Thoracic aorta endothelial cell (primary cell): ENCODE results near the gene ZNF835. TPM values are rescaled to one million over a fixed set of nuclear protein-coding genes. Genes with fewer than 3 reads are reported as not detected.

ENCODE experiments used
- total RNA-seq: library from RNA; depleted of rRNA; stranded (reverse); fragments of >200 nt; gene quantifications from 2 replicates; pipeline ENCODE4 v1.2.3, GENCODE V29; 2012

Gene ZNF835
- 0.14 TPM in 1 of 2 replicates, not detected in the other for total RNA-seq

GRCh38 chr19:56671613-56671994 lies at the start of gene ZNF835:
ZNF835 (minus strand) TSS chr19:56671757; CDS start chr19:56665198, 6,559 bp downstream.

DNA sequence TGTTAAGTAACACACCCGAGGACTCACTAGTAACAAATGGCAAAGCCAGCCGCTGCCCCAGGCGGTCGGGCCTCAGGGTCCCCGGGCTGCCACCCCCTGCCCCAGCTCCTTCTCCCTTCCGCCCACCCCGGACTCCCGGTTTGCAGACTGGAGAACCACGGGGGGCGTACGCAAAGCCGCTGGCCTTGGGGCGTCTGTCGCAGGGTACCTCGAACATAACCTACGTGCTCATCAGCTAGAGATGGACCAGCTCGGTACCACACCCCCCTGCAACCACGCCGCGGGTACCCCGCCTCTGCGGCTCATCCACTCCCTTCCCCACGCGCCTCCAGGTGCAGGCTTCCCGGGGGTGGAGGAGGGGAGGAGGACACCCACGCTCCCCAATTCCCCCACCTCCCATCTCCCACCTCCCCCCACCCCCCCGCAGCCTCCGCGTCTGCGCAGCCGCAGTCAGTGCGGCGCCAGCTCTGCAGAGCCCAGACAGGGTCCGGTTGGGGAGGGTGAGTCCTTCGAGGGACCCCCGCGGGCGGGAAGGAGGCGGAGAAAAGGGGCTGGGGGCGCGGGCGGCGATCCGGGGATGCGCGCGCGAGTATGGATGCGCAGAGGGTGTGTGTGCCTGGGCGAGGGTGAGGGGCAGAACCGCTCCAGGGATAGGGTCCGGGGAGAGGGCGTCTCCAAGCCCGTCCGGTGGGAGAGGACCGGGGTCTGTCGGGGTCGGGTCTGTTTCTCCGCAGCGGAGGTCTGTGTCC lies 28.7 kb downstream of the ZNF835 start, which contains the start of gene SMIM17:
Gene SMIM17, plus strand, starts transcription at position 449 of the 749 bp plus-strand sequence. CDS start 2,509 bp downstream, outside the sequence.

Other genes with a start within 250 kb of the ZNF835 start
- gene ZNF667, start 194.4 kb downstream of the ZNF835 start, total RNA-seq = 3.4 and 4.1 TPM in 2 replicates
- 2.1 and 2.7 TPM in 2 replicates for gene ZNF471, start 163.9 kb downstream of the ZNF835 start, total RNA-seq
- 8.3 and 9.2 TPM in 2 replicates for gene ZFP28, start 132.8 kb downstream of the ZNF835 start, total RNA-seq
- 3.5 and 3.7 TPM in 2 replicates for gene ZNF470, start 104.3 kb downstream of the ZNF835 start, total RNA-seq
- gene ZNF71, start 76.5 kb downstream of the ZNF835 start, total RNA-seq = 7.8 and 8.9 TPM in 2 replicates
- gene SMIM17, start 28.6 kb downstream of the ZNF835 start, total RNA-seq = 0.14 TPM in 1 of 2 replicates, not detected in the other
- 0.43 and 1.2 TPM in 2 replicates for gene PEG3, start 169.0 kb upstream of the ZNF835 start, total RNA-seq
- not detected in 2 replicates for gene ZIM2, start 169.0 kb upstream of the ZNF835 start, total RNA-seq